Stimulated activated effector memory CD8-positive, alpha-beta T cell treated with anti-CD3 and anti-CD28 coated beads, Interleukin-12 subunit alpha, Interleukin-12 subunit beta, amount 100 ng/mL, for 72 hours (primary cell): ENCODE data around the gene PAIP1.
"Not testable (repeated sequence)": the region's sequence is repeated elsewhere in the genome, so short reads cannot be mapped to it uniquely, and the experiment has no call there.

Experiments
- ATAC-seq: fragments of 150-1000 bp; cut with Tn5 transposase; 2 replicates; pipeline ENCODE4 v1.10.0; 2021
- DNase-seq, 2 donors: peaks; one replicate each; pipeline ENCODE4 v3.0.0; 2021 to 2022; ENCODE audit warnings: low spot score in 2 of 2
- H3K27ac Mint-ChIP-seq: one replicate; pipeline ENCODE4 v1.8.0; 2022; ENCODE audit warnings: mild to moderate bottlenecking, mixed read lengths
- H3K36me3 Mint-ChIP-seq: one replicate; pipeline ENCODE4 v1.8.0; 2022; ENCODE audit warnings: mild to moderate bottlenecking, mixed read lengths
- H3K4me1 Mint-ChIP-seq: one replicate; pipeline ENCODE4 v1.8.0; 2022; ENCODE audit warnings: mixed read lengths
- H3K4me3 Mint-ChIP-seq: one replicate; pipeline ENCODE4 v1.8.0; 2022; ENCODE audit warnings: mild to moderate bottlenecking, mixed read lengths
- H3K9me3 Mint-ChIP-seq: one replicate; pipeline ENCODE4 v1.8.0; 2022; ENCODE audit warnings: mixed read lengths

Gene PAIP1

GRCh38 chr5:43582082-43583005 is 25.5 kb upstream of the PAIP1 start:
- Mint-ChIP-seq H3K4me3 (no peak overlapping the region), H3K9me3 (no peaks in the 10 kb centered on the region), H3K4me1 (no peaks in the 10 kb centered on the region), H3K27ac (no peak overlapping the region), H3K36me3 (no peaks in the 10 kb centered on the region)
- DNase-seq (no peak), ATAC-seq (no peak)

- ATAC-seq: no peak
- no peaks in the 10 kb centered on the region for H3K36me3 Mint-ChIP-seq
- H3K4me3 Mint-ChIP-seq: no peak overlapping the region
- H3K27ac Mint-ChIP-seq: no peak overlapping the region
- no peak for DNase-seq
- H3K9me3 Mint-ChIP-seq: no peaks in the 10 kb centered on the region
- H3K4me1 Mint-ChIP-seq: no peaks in the 10 kb centered on the region
These were observed 24.5 kb upstream of the PAIP1 start for GRCh38 chr5:43581398-43581797.

- not testable (repeated sequence) for H3K9me3 Mint-ChIP-seq, ATAC-seq, DNase-seq, H3K27ac Mint-ChIP-seq, H3K36me3 Mint-ChIP-seq, H3K4me3 Mint-ChIP-seq, H3K4me1 Mint-ChIP-seq
These were observed 23.7 kb upstream of the PAIP1 start for GRCh38 chr5:43580402-43581210.

- no peak for DNase-seq
- H3K9me3 Mint-ChIP-seq: no peaks in the 10 kb centered on the region
- no peak overlapping the region for H3K4me3 Mint-ChIP-seq
- no peak overlapping the region for H3K27ac Mint-ChIP-seq
- no peaks in the 10 kb centered on the region for H3K36me3 Mint-ChIP-seq
- H3K4me1 Mint-ChIP-seq: no peaks in the 10 kb centered on the region
- ATAC-seq: no peak
These were observed 16.2 kb upstream of the PAIP1 start for GRCh38 chr5:43573058-43573457.

- ATAC-seq: no peak
These were observed 15.5 kb upstream of the PAIP1 start for GRCh38 chr5:43572357-43572756.

GRCh38 chr5:43571237-43571636 is 14.4 kb upstream of the PAIP1 start:
- Mint-ChIP-seq H3K9me3 (no peaks in the 10 kb centered on the region), H3K4me3 (no peak overlapping the region), H3K4me1 (no peaks in the 10 kb centered on the region), H3K27ac (no peak overlapping the region), H3K36me3 (no peaks in the 10 kb centered on the region)
- DNase-seq (no peak), ATAC-seq (no peak)

More at GRCh38 chr5:43572357-43572756, 15.5 kb upstream of the PAIP1 start:
- no peak overlapping the region for H3K4me3 Mint-ChIP-seq
- no peak overlapping the region for H3K27ac Mint-ChIP-seq
- no peaks in the 10 kb centered on the region for H3K36me3 Mint-ChIP-seq
- H3K4me1 Mint-ChIP-seq: no peaks in the 10 kb centered on the region
- DNase-seq: no peak
- no peaks in the 10 kb centered on the region for H3K9me3 Mint-ChIP-seq

- Mint-ChIP-seq H3K4me1 (no peaks in the 10 kb centered on the region), H3K27ac (no peak overlapping the region), H3K36me3 (no peaks in the 10 kb centered on the region), H3K9me3 (no peaks in the 10 kb centered on the region), H3K4me3 (no peak overlapping the region)
- no peak for DNase-seq
- no peak for ATAC-seq
These were observed 13.7 kb upstream of the PAIP1 start for GRCh38 chr5:43570450-43571158.

GRCh38 chr5:43569236-43569746 is 12.4 kb upstream of the PAIP1 start:
- no peak overlapping the region for H3K4me3 Mint-ChIP-seq
- no peak for DNase-seq
- H3K4me1 Mint-ChIP-seq: no peaks in the 10 kb centered on the region
- H3K27ac Mint-ChIP-seq: no peak overlapping the region
- no peaks in the 10 kb centered on the region for H3K36me3 Mint-ChIP-seq
- no peaks in the 10 kb centered on the region for H3K9me3 Mint-ChIP-seq
- ATAC-seq: no peak

- Mint-ChIP-seq H3K36me3 (no peaks in the 10 kb centered on the region), H3K4me3 (no peak overlapping the region), H3K9me3 (no peaks in the 10 kb centered on the region), H3K27ac (no peak overlapping the region), H3K4me1 (no peaks in the 10 kb centered on the region)
- ATAC-seq (peak; percentile 43), DNase-seq (no peak)
These were observed 11.1 kb upstream of the PAIP1 start for GRCh38 chr5:43567967-43568366.

GRCh38 chr5:43565043-43565442 is 8.2 kb upstream of the PAIP1 start:
- DNase-seq: no peak
- no peak for ATAC-seq
- Mint-ChIP-seq H3K36me3 (no peaks in the 10 kb centered on the region), H3K4me3 (no peak overlapping the region), H3K4me1 (no peaks in the 10 kb centered on the region), H3K9me3 (no peaks in the 10 kb centered on the region), H3K27ac (no peak overlapping the region)

GRCh38 chr5:43564289-43564850 is 7.5 kb upstream of the PAIP1 start:
- ATAC-seq (no peak), DNase-seq (no peak)
- no peak overlapping the region for H3K4me3 Mint-ChIP-seq
- no peaks in the 10 kb centered on the region for H3K4me1 Mint-ChIP-seq
- no peaks in the 10 kb centered on the region for H3K36me3 Mint-ChIP-seq
- H3K9me3 Mint-ChIP-seq: no peaks in the 10 kb centered on the region
- H3K27ac Mint-ChIP-seq: no peak overlapping the region

GRCh38 chr5:43563321-43563720 is 6.4 kb upstream of the PAIP1 start:
- Mint-ChIP-seq H3K9me3 (no peaks in the 10 kb centered on the region), H3K27ac (no peak overlapping the region), H3K4me1 (no peaks in the 10 kb centered on the region), H3K36me3 (no peaks in the 10 kb centered on the region), H3K4me3 (no peak overlapping the region)
- DNase-seq: no peak
- ATAC-seq: no peak

- H3K9me3 Mint-ChIP-seq: no peaks in the 10 kb centered on the region
- no peak overlapping the region for H3K27ac Mint-ChIP-seq
- ATAC-seq (no peak), DNase-seq (no peak)
- peaks cover 6% of the 10 kb centered on the region for H3K4me1 Mint-ChIP-seq
- H3K4me3 Mint-ChIP-seq: no peak overlapping the region
- no peaks in the 10 kb centered on the region for H3K36me3 Mint-ChIP-seq
These were observed 4.5 kb upstream of the PAIP1 start for GRCh38 chr5:43561356-43561755.

- ATAC-seq (no peak), DNase-seq (no peak)
- no peak overlapping the region for H3K27ac Mint-ChIP-seq
- H3K4me1 Mint-ChIP-seq: peaks cover 8% of the 10 kb centered on the region
- no peak overlapping the region for H3K4me3 Mint-ChIP-seq
- peaks cover 6% of the 10 kb centered on the region for H3K36me3 Mint-ChIP-seq
- no peaks in the 10 kb centered on the region for H3K9me3 Mint-ChIP-seq
These were observed 3.3 kb upstream of the PAIP1 start for GRCh38 chr5:43560128-43560527.

- H3K4me3 Mint-ChIP-seq, H3K9me3 Mint-ChIP-seq, H3K36me3 Mint-ChIP-seq, DNase-seq, ATAC-seq: not testable (repeated sequence)
- peaks cover 12% of the 10 kb centered on the region for H3K4me1 Mint-ChIP-seq
- H3K27ac Mint-ChIP-seq: peak overlapping the region; percentile 94
These were observed 345 bp downstream of the PAIP1 start for GRCh38 chr5:43556607-43556856.
